ELF-1 (cell line): Measurements from ENCODE around the gene UTP4.
A peak's percentile ranks its signal among the peaks of the same experiment; 100 is the strongest.
"Not testable (repeated sequence)": the region's sequence is repeated elsewhere in the genome, so short reads cannot be mapped to it uniquely, and the experiment has no call there.

Experiments used
- DNase-seq: peaks from one replicate; pipeline ENCODE4 v3.0.0-alpha.2; 2016; ENCODE audit warnings: low read depth, low spot score

Gene UTP4

GRCh38 chr16:69110406-69110805 lies 22.0 kb upstream of the UTP4 start:
- no peak for DNase-seq

GRCh38 chr16:69111216-69111875 lies 21.1 kb upstream of the UTP4 start:
- DNase-seq: no peak

GRCh38 chr16:69111876-69112230 lies 20.6 kb upstream of the UTP4 start:
- no peak for DNase-seq

GRCh38 chr16:69112285-69113129 lies 19.9 kb upstream of the UTP4 start:
- DNase-seq: peak; percentile 81

- no peak for DNase-seq
Observed at GRCh38 chr16:69113216-69113615, 19.2 kb upstream of the UTP4 start.

GRCh38 chr16:69114346-69114975 lies 18.0 kb upstream of the UTP4 start:
- no peak for DNase-seq

- DNase-seq: no peak
Observed at GRCh38 chr16:69114976-69115355, 17.5 kb upstream of the UTP4 start.

- no peak for DNase-seq
Observed at GRCh38 chr16:69115361-69115760, 17.1 kb upstream of the UTP4 start.

- no peak for DNase-seq
Observed at GRCh38 chr16:69115837-69116236, 16.6 kb upstream of the UTP4 start.

- DNase-seq: no peak
Observed at GRCh38 chr16:69116256-69116875, 16.1 kb upstream of the UTP4 start.

GRCh38 chr16:69116906-69117305 lies 15.5 kb upstream of the UTP4 start:
- DNase-seq: no peak

- DNase-seq: no peak
Observed at GRCh38 chr16:69118468-69118867, 14.0 kb upstream of the UTP4 start.

GRCh38 chr16:69118994-69119393 lies 13.5 kb upstream of the UTP4 start:
- no peak for DNase-seq

GRCh38 chr16:69119536-69119935 lies 12.9 kb upstream of the UTP4 start:
- DNase-seq: no peak

GRCh38 chr16:69120096-69120664 lies 12.3 kb upstream of the UTP4 start:
- DNase-seq: no peak

- peak; percentile 34 for DNase-seq
Observed at GRCh38 chr16:69123910-69124309, 8.5 kb upstream of the UTP4 start.

GRCh38 chr16:69124406-69124805 lies 8.0 kb upstream of the UTP4 start:
- not testable (repeated sequence) for DNase-seq

- not testable (repeated sequence) for DNase-seq
Observed at GRCh38 chr16:69124961-69125360, 7.5 kb upstream of the UTP4 start.

- DNase-seq: no peak
Observed at GRCh38 chr16:69126221-69126620, 6.2 kb upstream of the UTP4 start.

- not testable (repeated sequence) for DNase-seq
Observed at GRCh38 chr16:69126801-69127200, 5.6 kb upstream of the UTP4 start.

GRCh38 chr16:69127966-69128510 lies 4.4 kb upstream of the UTP4 start:
- DNase-seq: no peak

GRCh38 chr16:69130461-69130860 lies 2.0 kb upstream of the UTP4 start:
- no peak for DNase-seq
